T-cell (primary cell): ENCODE results near the gene ENOX1. TPM values are rescaled to one million over a fixed set of nuclear protein-coding genes. Genes with fewer than 3 reads are reported as not detected.

ENCODE experiments used
- ATAC-seq, 4 experiments: fragments of 200-7000 bp in 3 of 4; fragments of 150-1000 bp in 1 of 4; cut with Tn5 transposase; replicated peaks in 1 of 4; 1 replicate in 3 of 4; 2 replicates in 1 of 4; pipeline ENCODE4 v1.10.0; 2021; ENCODE audit warnings: moderate library complexity in 3 of 4, mild to moderate bottlenecking in 2 of 4, moderate number of reproducible peaks in 1 of 4
- CTCF ChIA-PET, 2 donors: fragments of 300-600 bp; sonication (Branson Sonifier 250); formaldehyde crosslinking; loops; one replicate each; lab custom pipeline; 2022; ENCODE audit warnings: antibody characterized with exemption in 2 of 2; lab: Charles Lee
- POLR2A ChIA-PET, 2 donors: fragments of 300-600 bp; sonication (Branson Sonifier 250); formaldehyde crosslinking; loops; one replicate each; lab custom pipeline; 2022; ENCODE audit warnings: antibody characterized with exemption in 2 of 2; lab: Charles Lee
- DNase-seq, 35 experiments: peaks; one replicate each; pipeline versions ENCODE4 v3.0.0 to v3.0.0-alpha.2; 2013 to 2023
- H3K27ac ChIP-seq: one replicate; pipeline ENCODE4 v1.5.1; 2013; ENCODE audit warnings: low read length
- H3K27me3 ChIP-seq, 2 experiments: replicated peaks in 1 of 2; 1 replicate in 1 of 2; 2 replicates in 1 of 2; pipeline versions ENCODE4 v1.6.1 to v1.7.0; 2013; ENCODE audit warnings: low read length in 1 of 2, mixed read lengths in 1 of 2; ENCODE audit not compliant: control insufficient read depth in 2 of 2, insufficient read depth in 2 of 2; ENCODE audit errors: extremely low read depth in 1 of 2
- H3K36me3 ChIP-seq, 2 donors: 1 replicate in 1 of 2; 2 replicates in 1 of 2; pipeline versions ENCODE4 v1.6.1 to v1.7.0; 2013; ENCODE audit warnings: low read length in 1 of 2; ENCODE audit not compliant: control insufficient read depth in 2 of 2, insufficient read depth in 1 of 2; ENCODE audit errors: extremely low read depth in 1 of 2
- H3K4me1 ChIP-seq, 2 experiments: 1 replicate in 1 of 2; 2 replicates in 1 of 2; pipeline versions ENCODE4 v1.6.1 to v1.7.0; 2013; ENCODE audit warnings: low read length in 2 of 2, mixed read lengths in 1 of 2; ENCODE audit not compliant: insufficient read depth in 2 of 2, control insufficient read depth in 1 of 2; ENCODE audit errors: extremely low read depth in 1 of 2
- H3K4me3 ChIP-seq, 2 donors: 1 replicate in 1 of 2; 2 replicates in 1 of 2; pipeline versions ENCODE4 v1.5.1 to v1.7.0; 2013; ENCODE audit warnings: mild to moderate bottlenecking in 2 of 2, low read length in 1 of 2, moderate library complexity in 1 of 2; ENCODE audit not compliant: control insufficient read depth in 1 of 2; ENCODE audit errors: extremely low read depth in 1 of 2
- H3K9me3 ChIP-seq: 2 replicates; pipeline ENCODE4 v1.7.0; 2013
- H3K27ac Mint-ChIP-seq, 2 donors: one replicate each; pipeline ENCODE4 v1.8.0; 2020 to 2021; ENCODE audit warnings: mild to moderate bottlenecking in 2 of 2, mixed read lengths in 2 of 2
- H3K27me3 Mint-ChIP-seq, 2 donors: one replicate each; pipeline ENCODE4 v1.8.0; 2021 to 2022; ENCODE audit warnings: mixed read lengths in 2 of 2
- H3K36me3 Mint-ChIP-seq: one replicate; pipeline ENCODE4 v1.8.0; 2021; ENCODE audit warnings: mixed read lengths
- H3K4me1 Mint-ChIP-seq, 3 donors: one replicate each; pipeline ENCODE4 v1.8.0; 2020 to 2022; ENCODE audit warnings: mixed read lengths in 3 of 3, mild to moderate bottlenecking in 1 of 3
- H3K4me3 Mint-ChIP-seq, 3 donors: one replicate each; pipeline ENCODE4 v1.8.0; 2020 to 2022; ENCODE audit warnings: mild to moderate bottlenecking in 3 of 3, mixed read lengths in 3 of 3, moderate library complexity in 3 of 3
- H3K9me3 Mint-ChIP-seq, 3 donors: one replicate each; pipeline ENCODE4 v1.8.0; 2020 to 2022; ENCODE audit warnings: mixed read lengths in 3 of 3
- WGBS: methylation state at CpG from one replicate; pipeline ENCODE4 v1.1.5; 2013; ENCODE audit warnings: missing lambda C conversion rate; ENCODE audit not compliant: insufficient coverage; 5-methylcytosine and 5-hydroxymethylcytosine counted together
- total RNA-seq, 35 experiments: library from RNA in 6 of 35; stranded (reverse) in 6 of 35; fragments of 120-200 nt in 1 of 35; gene quantifications; one replicate each; pipeline versions ENCODE4 v1.2.1 to v1.2.4 and lab custom pipeline; 2013 to 2026

ENOX1 gene
- total RNA-seq, 5 donors from 2014 or later (not counting 1 experiment from before 2014, with no cell fraction given) = 0.10 TPM; not detected in 4

- H3K27me3 Mint-ChIP-seq = no peaks in the 10 kb centered on the region
- no peak overlapping the region for H3K4me3 Mint-ChIP-seq
- ATAC-seq (no peak), DNase-seq (no peak)
- H3K9me3 ChIP-seq = no peaks in the 10 kb centered on the region
- H3K27ac ChIP-seq = no peak overlapping the region
- no peak overlapping the region for H3K4me3 ChIP-seq
- no peak overlapping the region for H3K27ac Mint-ChIP-seq
- CTCF ChIA-PET = no interaction called here
- no peaks in the 10 kb centered on the region for H3K27me3 ChIP-seq
- POLR2A ChIA-PET = no interaction called here
- H3K36me3 ChIP-seq = no peaks in the 10 kb centered on the region
- H3K4me1 ChIP-seq = peaks cover 0 to 11% of the 10 kb centered on the region in 2 experiments
- H3K4me1 Mint-ChIP-seq = peaks cover 20 to 28% (median 25%) of the 10 kb centered on the region in 3 donors
- H3K36me3 Mint-ChIP-seq = no peaks in the 10 kb centered on the region
- WGBS = no CpG with 5 or more reads among the region's 3 CpGs
- H3K9me3 Mint-ChIP-seq = no peaks in the 10 kb centered on the region
Measured at GRCh38 chr13:43365039-43365344, 421.8 kb downstream of the ENOX1 start.

DNA sequence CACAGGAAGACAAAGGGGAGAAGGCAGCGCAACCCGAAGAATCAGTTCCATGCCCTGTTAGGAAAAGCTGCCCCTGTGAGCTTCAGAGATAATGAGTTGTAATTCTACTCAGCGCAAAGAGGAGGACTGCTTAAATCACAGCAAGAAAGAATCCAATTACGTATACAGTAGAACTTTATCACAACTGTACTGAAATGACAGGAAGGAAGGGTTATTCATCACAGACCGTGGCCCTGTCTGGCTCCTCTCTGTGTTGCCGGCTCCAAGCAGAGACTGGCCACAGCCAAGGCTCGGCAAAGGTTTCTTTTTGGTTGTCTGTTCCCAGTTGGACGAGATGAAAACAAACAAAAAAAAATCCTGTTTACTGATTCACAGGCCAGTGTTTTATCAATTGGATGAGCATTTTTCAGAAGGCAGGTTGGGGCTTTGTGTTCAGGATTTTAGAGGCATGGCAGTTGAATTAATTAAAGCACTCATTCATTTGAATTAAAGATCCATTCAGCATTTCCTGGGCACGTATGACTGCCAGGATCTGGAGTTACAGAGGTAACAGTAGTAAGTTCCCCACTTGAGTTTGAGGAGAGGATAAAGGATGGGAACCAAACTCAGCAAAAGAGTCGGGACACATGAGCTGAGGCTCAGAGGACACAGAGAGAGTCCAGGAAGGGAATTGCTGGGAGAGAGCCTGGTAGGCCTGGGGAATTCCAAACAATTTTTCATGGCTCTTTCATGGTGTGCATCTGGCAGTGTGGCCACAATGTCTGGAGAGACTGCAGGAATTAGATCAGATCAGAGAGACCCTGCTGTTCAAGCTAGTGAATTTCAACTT is 422.3 kb downstream of the ENOX1 start:
- POLR2A ChIA-PET = no interaction called here

DNA sequence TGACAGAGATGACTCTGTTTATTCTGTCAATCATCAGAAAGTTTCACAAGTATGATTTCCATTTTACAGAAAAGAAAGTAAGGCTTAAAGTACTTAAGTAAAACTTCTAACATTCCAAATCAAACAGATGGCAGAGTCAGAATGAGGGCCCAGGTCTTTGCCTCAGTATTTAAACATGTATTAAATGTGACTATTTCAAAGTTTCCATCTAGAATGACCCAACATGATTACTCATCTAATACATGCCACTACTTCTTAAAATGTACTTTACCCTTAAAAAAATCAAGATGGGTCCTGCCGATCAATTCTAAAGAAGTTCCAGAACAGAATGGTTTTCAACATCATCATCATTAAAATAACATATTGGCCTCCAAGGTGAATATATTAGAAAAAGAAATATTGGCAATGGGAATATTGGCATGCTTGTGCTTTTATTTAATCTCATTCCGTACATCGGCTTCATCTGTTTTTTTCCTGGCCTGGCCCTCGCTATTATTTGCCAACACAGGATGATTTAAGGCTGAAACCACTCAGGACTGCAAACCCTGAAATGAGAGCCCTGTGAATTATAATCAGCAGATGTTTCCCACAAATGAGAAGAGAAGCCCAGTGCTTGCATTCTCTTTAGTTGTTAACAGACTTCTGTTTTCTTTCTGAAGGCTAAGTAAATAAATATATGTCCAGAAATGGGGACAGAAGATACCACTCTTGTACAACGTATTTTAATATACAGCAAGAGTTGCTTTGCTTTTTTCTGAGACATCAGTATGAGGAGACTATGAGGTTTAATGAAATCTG is 423.4 kb downstream of the ENOX1 start:
- Mint-ChIP-seq H3K9me3 (no peaks in the 10 kb centered on the region), H3K36me3 (no peaks in the 10 kb centered on the region), H3K27ac (no peak overlapping the region), H3K27me3 (no peaks in the 10 kb centered on the region), H3K4me3 (no peak overlapping the region), H3K4me1 (peaks cover 12 to 14% (median 12%) of the 10 kb centered on the region in 3 donors)
- Histone ChIP-seq H3K4me1 (peaks cover 0 to 9% of the 10 kb centered on the region in 2 experiments), H3K4me3 (no peak overlapping the region), H3K36me3 (no peaks in the 10 kb centered on the region), H3K27ac (no peak overlapping the region), H3K9me3 (no peaks in the 10 kb centered on the region), H3K27me3 (no peaks in the 10 kb centered on the region)
- ATAC-seq = no peak
- CTCF ChIA-PET = interaction anchor here in 1 of 2 donors (0.6 kb wide), 1 partner anchor 336 kb away, joined by 3 read pairs; no protein-coding TSS in a partner anchor
- POLR2A ChIA-PET = no interaction called here
- DNase-seq = no peak
- 94% methylated on average over 3 of the region's 5 CpGs for WGBS

More for the DNA sequence above, 422.3 kb downstream of the ENOX1 start:
- Mint-ChIP-seq H3K36me3 (no peaks in the 10 kb centered on the region), H3K27me3 (no peaks in the 10 kb centered on the region), H3K9me3 (no peaks in the 10 kb centered on the region), H3K4me3 (no peak overlapping the region), H3K27ac (no peak overlapping the region), H3K4me1 (peaks cover 20 to 24% (median 22%) of the 10 kb centered on the region in 3 donors)
- no peaks in the 10 kb centered on the region for H3K9me3 ChIP-seq
- H3K27ac ChIP-seq = no peak overlapping the region
- ATAC-seq (no peak), DNase-seq (no peak)
- H3K4me3 ChIP-seq = no peak overlapping the region
- CTCF ChIA-PET = interaction anchor here in 1 of 2 donors (0.6 kb wide), 1 partner anchor 337 kb away, joined by 3 read pairs; no protein-coding TSS in a partner anchor
- WGBS = 74% methylated on average over 4 of the region's 10 CpGs
- no peaks in the 10 kb centered on the region for H3K27me3 ChIP-seq
- H3K4me1 ChIP-seq = peaks cover 0 to 11% of the 10 kb centered on the region in 2 experiments
- no peaks in the 10 kb centered on the region for H3K36me3 ChIP-seq

- Histone ChIP-seq H3K4me3 (no peak overlapping the region), H3K9me3 (no peaks in the 10 kb centered on the region), H3K27ac (no peak overlapping the region), H3K36me3 (no peaks in the 10 kb centered on the region), H3K27me3 (no peaks in the 10 kb centered on the region), H3K4me1 (peaks cover 0 to 3% of the 10 kb centered on the region in 2 experiments)
- peaks cover 4 to 6% (median 4%) of the 10 kb centered on the region in 3 donors for H3K4me1 Mint-ChIP-seq
- CTCF ChIA-PET = no interaction called here
- no peaks in the 10 kb centered on the region for H3K9me3 Mint-ChIP-seq
- 98% methylated on average over 4 of the region's 6 CpGs for WGBS
- H3K27ac Mint-ChIP-seq = no peak overlapping the region
- ATAC-seq (no peak), DNase-seq (no peak)
- H3K4me3 Mint-ChIP-seq = no peak overlapping the region
- POLR2A ChIA-PET = no interaction called here
- H3K36me3 Mint-ChIP-seq = no peaks in the 10 kb centered on the region
- H3K27me3 Mint-ChIP-seq = no peaks in the 10 kb centered on the region
Measured at GRCh38 chr13:43362556-43362955, 424.2 kb downstream of the ENOX1 start.

- H3K9me3 Mint-ChIP-seq = no peaks in the 10 kb centered on the region
- no peak overlapping the region for H3K27ac Mint-ChIP-seq
- Histone ChIP-seq H3K4me3 (no peak overlapping the region), H3K4me1 (no peaks in the 10 kb centered on the region), H3K36me3 (no peaks in the 10 kb centered on the region), H3K27ac (no peak overlapping the region), H3K9me3 (no peaks in the 10 kb centered on the region), H3K27me3 (no peaks in the 10 kb centered on the region)
- H3K27me3 Mint-ChIP-seq = no peaks in the 10 kb centered on the region
- 43% methylated on average over 1 of the region's 6 CpGs for WGBS
- CTCF ChIA-PET = no interaction called here
- DNase-seq = no peak
- POLR2A ChIA-PET = no interaction called here
- no peak overlapping the region for H3K4me3 Mint-ChIP-seq
- no peak for ATAC-seq
- H3K36me3 Mint-ChIP-seq = no peaks in the 10 kb centered on the region
- peaks cover 0 to 5% (median 2%) of the 10 kb centered on the region in 3 donors for H3K4me1 Mint-ChIP-seq
Measured at GRCh38 chr13:43360892-43361610, 425.7 kb downstream of the ENOX1 start.

GRCh38 chr13:43360171-43360570 is 426.6 kb downstream of the ENOX1 start:
- DNase-seq (no peak), ATAC-seq (no peak)
- Mint-ChIP-seq H3K27me3 (no peaks in the 10 kb centered on the region), H3K4me1 (peaks cover 0 to 5% (median 2%) of the 10 kb centered on the region in 3 donors), H3K9me3 (no peaks in the 10 kb centered on the region), H3K4me3 (no peak overlapping the region), H3K36me3 (no peaks in the 10 kb centered on the region), H3K27ac (no peak overlapping the region)
- H3K9me3 ChIP-seq = no peaks in the 10 kb centered on the region
- POLR2A ChIA-PET = no interaction called here
- no peak overlapping the region for H3K27ac ChIP-seq
- whole genome bisulfite sequencing = no CpG with 5 or more reads among the region's 6 CpGs
- CTCF ChIA-PET = no interaction called here
- H3K36me3 ChIP-seq = no peaks in the 10 kb centered on the region
- H3K4me1 ChIP-seq = no peaks in the 10 kb centered on the region
- H3K4me3 ChIP-seq = no peak overlapping the region
- no peaks in the 10 kb centered on the region for H3K27me3 ChIP-seq
